GM06990 (cell line): ENCODE measurements around the gene CSRP3.

Experiments used
- DNase-seq: peaks from one replicate; pipeline ENCODE4 v3.0.0-alpha.2; 2011; ENCODE audit not compliant: insufficient read length; ENCODE audit errors: extremely low read depth
- H3K27me3 ChIP-seq: replicated peaks from 2 replicates; pipeline ENCODE4 v1.6.0; 2011; ENCODE audit warnings: low read length; ENCODE audit not compliant: control insufficient read depth, insufficient read depth
- H3K36me3 ChIP-seq: 2 replicates; pipeline ENCODE4 v1.5.1; 2011; ENCODE audit warnings: low read length; ENCODE audit not compliant: control insufficient read depth, insufficient read depth
- H3K4me3 ChIP-seq: replicated peaks from 2 replicates; pipeline ENCODE4 v1.5.1; 2011; ENCODE audit warnings: low read depth, mild to moderate bottlenecking, control low read depth, low read length
- TF ChIP-seq, protein P1 (sequence below): IDR thresholded peaks from 2 replicates; pipeline ENCODE4 v1.5.1; 2011; ENCODE audit warnings: low read length, control low read depth, mild to moderate bottlenecking, inconsistent platforms; ENCODE audit not compliant: insufficient read depth, poor library complexity, severe bottlenecking

Gene CSRP3

DNA sequence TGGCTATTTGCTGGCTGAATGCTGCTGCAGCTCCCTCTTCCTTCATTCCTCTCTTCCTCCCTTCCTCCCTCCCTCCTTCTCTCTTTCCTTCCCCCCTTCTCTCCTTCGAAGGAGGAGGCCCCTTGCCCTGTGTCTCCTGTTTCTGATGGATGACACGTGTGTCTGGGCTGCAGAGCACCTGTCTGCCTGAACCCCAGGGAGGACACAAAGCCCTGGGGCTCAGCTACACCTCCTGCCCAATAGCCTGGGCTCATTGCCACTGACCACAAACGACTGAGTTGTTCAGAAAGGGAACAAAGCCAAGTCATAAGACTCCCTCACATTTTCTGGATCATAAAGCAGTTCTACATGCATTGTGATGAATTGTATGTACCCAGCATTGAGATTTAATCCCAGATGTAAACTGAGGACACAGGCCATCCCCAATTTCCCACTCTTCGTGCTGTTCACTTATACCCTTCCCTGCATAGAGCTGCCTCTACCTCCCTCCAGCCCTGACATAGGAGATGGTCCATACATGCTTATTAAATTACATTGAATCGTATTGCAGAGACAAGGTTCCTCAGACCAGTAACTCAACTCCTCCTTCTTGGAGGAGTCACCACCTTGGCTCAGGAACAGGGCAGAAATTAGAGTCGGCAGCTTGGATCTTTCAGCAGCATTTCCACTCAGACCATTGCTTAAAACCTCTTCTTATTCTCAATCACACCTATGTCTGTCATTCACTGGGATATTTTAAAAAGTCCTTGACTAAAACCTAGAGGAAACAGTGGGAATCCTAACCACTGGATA is 1.2 kb downstream of the CSRP3 start:
- Histone ChIP-seq H3K36me3 (no peaks in the 10 kb centered on the region), H3K4me3 (no peak overlapping the region), H3K27me3 (no peaks in the 10 kb centered on the region)
- DNase-seq: no peak
- TF ChIP-seq, protein P1, sequence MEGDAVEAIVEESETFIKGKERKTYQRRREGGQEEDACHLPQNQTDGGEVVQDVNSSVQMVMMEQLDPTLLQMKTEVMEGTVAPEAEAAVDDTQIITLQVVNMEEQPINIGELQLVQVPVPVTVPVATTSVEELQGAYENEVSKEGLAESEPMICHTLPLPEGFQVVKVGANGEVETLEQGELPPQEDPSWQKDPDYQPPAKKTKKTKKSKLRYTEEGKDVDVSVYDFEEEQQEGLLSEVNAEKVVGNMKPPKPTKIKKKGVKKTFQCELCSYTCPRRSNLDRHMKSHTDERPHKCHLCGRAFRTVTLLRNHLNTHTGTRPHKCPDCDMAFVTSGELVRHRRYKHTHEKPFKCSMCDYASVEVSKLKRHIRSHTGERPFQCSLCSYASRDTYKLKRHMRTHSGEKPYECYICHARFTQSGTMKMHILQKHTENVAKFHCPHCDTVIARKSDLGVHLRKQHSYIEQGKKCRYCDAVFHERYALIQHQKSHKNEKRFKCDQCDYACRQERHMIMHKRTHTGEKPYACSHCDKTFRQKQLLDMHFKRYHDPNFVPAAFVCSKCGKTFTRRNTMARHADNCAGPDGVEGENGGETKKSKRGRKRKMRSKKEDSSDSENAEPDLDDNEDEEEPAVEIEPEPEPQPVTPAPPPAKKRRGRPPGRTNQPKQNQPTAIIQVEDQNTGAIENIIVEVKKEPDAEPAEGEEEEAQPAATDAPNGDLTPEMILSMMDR: no peak

- no peaks in the 10 kb centered on the region for H3K27me3 ChIP-seq
- H3K4me3 ChIP-seq: no peak overlapping the region
- DNase-seq: no peak
- H3K36me3 ChIP-seq: no peaks in the 10 kb centered on the region
- TF ChIP-seq, protein P1: no peak
Observed at GRCh38 chr11:19199771-19200170, 2.0 kb downstream of the CSRP3 start.

DNA sequence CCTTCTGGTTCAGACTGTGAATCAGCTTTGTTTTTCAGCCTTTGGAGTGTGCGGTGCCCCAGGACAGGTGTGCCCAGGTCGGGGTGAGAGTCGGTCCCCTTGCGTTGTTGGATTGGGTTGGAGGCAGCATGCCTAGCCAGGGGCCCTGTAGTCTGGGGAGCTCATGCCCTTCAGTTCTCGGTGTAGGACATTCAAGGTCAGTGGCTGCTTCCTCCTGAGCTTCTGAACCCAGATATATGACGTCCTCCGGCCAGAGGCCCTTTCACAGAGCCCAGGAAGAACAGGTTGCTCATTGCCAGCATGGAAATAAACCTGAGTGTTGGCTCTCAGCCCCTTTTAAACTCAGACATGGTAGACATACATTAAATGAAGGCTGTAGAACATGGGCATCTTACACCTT is 2.7 kb downstream of the CSRP3 start:
- Histone ChIP-seq H3K36me3 (no peaks in the 10 kb centered on the region), H3K4me3 (no peak overlapping the region), H3K27me3 (no peaks in the 10 kb centered on the region)
- TF ChIP-seq, protein P1: no peak
- no peak for DNase-seq

DNA sequence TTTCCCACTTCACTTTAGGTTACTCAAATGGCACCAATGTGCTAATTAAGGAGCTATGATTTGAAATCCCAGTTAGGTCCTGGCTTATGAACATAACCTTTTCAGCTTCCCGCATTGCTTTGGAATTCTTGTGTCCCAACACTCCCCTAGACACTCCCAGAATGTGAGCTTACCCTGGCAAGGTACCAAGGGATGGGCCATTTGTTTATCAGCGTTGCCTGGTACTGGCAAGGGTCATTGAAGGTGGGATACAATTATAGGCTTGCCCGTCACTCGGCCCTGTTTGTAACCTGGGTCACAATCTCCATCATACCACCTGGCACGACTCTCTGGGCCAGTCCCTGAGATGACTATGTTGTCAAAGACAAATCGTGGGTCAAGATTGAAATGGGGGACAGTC is 5.4 kb downstream of the CSRP3 start:
- H3K27me3 ChIP-seq: no peaks in the 10 kb centered on the region
- H3K4me3 ChIP-seq: no peak overlapping the region
- no peak for DNase-seq
- TF ChIP-seq, protein P1: no peak
- H3K36me3 ChIP-seq: no peaks in the 10 kb centered on the region

- no peak for DNase-seq
- Histone ChIP-seq H3K4me3 (no peak overlapping the region), H3K36me3 (no peaks in the 10 kb centered on the region), H3K27me3 (no peaks in the 10 kb centered on the region)
- TF ChIP-seq, protein P1: no peak
Observed at GRCh38 chr11:19194620-19195308, 7.0 kb downstream of the CSRP3 start.
